OCI-LY1 (cell line): ENCODE measurements around the gene SLFN5.

Experiments used
- H2AFZ ChIP-seq: fragments of 200-600 bp; sonication (generic), shearing (Covaris generic); 2 replicates; pipeline ENCODE4 v1.6.0; 2014; ENCODE audit warnings: antibody characterized with exemption, mild to moderate bottlenecking, low read length
- H3F3A ChIP-seq: fragments of 200-600 bp; sonication (generic), shearing (Covaris generic); 2 replicates; pipeline ENCODE4 v1.6.0; 2014; ENCODE audit warnings: mild to moderate bottlenecking, antibody characterized with exemption, low read length, moderate library complexity; ENCODE audit not compliant: insufficient read depth
- H3K27ac ChIP-seq: fragments of 200-600 bp; sonication (generic); 2 replicates; pipeline ENCODE4 v1.5.1; 2014; ENCODE audit warnings: low read length, mixed run types, mild to moderate bottlenecking, low read depth; ENCODE audit not compliant: poor library complexity, severe bottlenecking
- H3K27me3 ChIP-seq: fragments of 200-600 bp; sonication (generic); 2 replicates; pipeline ENCODE4 v1.6.0; 2014; ENCODE audit warnings: antibody characterized with exemption, mild to moderate bottlenecking, low read length, moderate library complexity; ENCODE audit not compliant: insufficient read depth
- H3K36me3 ChIP-seq: fragments of 200-600 bp; sonication (generic); 2 replicates; pipeline ENCODE4 v1.6.1; 2014; ENCODE audit warnings: mild to moderate bottlenecking, antibody characterized with exemption, low read length, moderate library complexity, mixed read lengths; ENCODE audit not compliant: insufficient read depth
- H3K4me1 ChIP-seq: fragments of 200-600 bp; sonication (generic); 2 replicates; pipeline ENCODE4 v1.5.1; 2014; ENCODE audit warnings: mild to moderate bottlenecking, low read length, moderate library complexity; ENCODE audit not compliant: insufficient read depth, severe bottlenecking
- H3K4me2 ChIP-seq: fragments of 200-600 bp; sonication (generic), shearing (Covaris generic); 2 replicates; pipeline ENCODE4 v1.6.1; 2014; ENCODE audit warnings: low read length
- H3K4me3 ChIP-seq: fragments of 200-600 bp; sonication (generic); 2 replicates; pipeline ENCODE4 v1.5.1; 2014; ENCODE audit warnings: low read length, low read depth, mild to moderate bottlenecking, mixed read lengths; ENCODE audit not compliant: poor library complexity, severe bottlenecking
- H3K79me2 ChIP-seq: fragments of 200-600 bp; shearing (Covaris generic); 2 replicates; pipeline ENCODE4 v1.6.1; 2016; ENCODE audit warnings: mixed run types, low read length, mixed read lengths; ENCODE audit not compliant: insufficient read depth
- H3K9ac ChIP-seq: fragments of 200-600 bp; sonication (generic), shearing (Covaris generic); 2 replicates; pipeline ENCODE4 v1.6.1; 2014; ENCODE audit warnings: mild to moderate bottlenecking, low read length, mixed read lengths
- H3K9me2 ChIP-seq: fragments of 200-600 bp; sonication (generic), shearing (Covaris generic); 2 replicates; pipeline ENCODE4 v1.6.1; 2014; ENCODE audit warnings: low read depth, mild to moderate bottlenecking, low read length, mixed read lengths
- H3K9me3 ChIP-seq: fragments of 200-600 bp; shearing (Covaris generic); 2 replicates; pipeline ENCODE4 v1.6.1; 2014; ENCODE audit warnings: low read length, mixed read lengths
- H4K20me1 ChIP-seq: fragments of 200-600 bp; sonication (generic), shearing (Covaris generic); 2 replicates; pipeline ENCODE4 v1.6.0; 2016; ENCODE audit warnings: mild to moderate bottlenecking, low read length; ENCODE audit not compliant: insufficient read depth
- CTCF ChIP-seq: fragments of 200-600 bp; sonication (generic), shearing (Covaris generic); IDR thresholded peaks from 2 replicates; pipeline ENCODE4 v1.5.1; 2017; ENCODE audit warnings: mild to moderate bottlenecking, antibody characterized with exemption, low read length, moderate library complexity, mixed read lengths
- EZH2 ChIP-seq: fragments of 200-600 bp; sonication (generic), shearing (Covaris generic); IDR thresholded peaks from 2 replicates; pipeline ENCODE4 v1.8.0; 2017; ENCODE audit warnings: borderline replicate concordance, mixed run types, mild to moderate bottlenecking, antibody characterized with exemption, low read length, moderate library complexity, mixed read lengths

The SLFN5 gene

GRCh38 chr17:35235917-35236316, 7.0 kb upstream of the SLFN5 start:
- Histone ChIP-seq H3K36me3 (no peaks in the 10 kb centered on the region), H3K9me2 (no peaks in the 10 kb centered on the region), H3K9ac (no peak overlapping the region), H3F3A (no peaks in the 10 kb centered on the region), H3K4me2 (no peak overlapping the region), H3K4me3 (no peak overlapping the region), H3K79me2 (no peaks in the 10 kb centered on the region), H3K27ac (no peak overlapping the region), H3K27me3 (no peaks in the 10 kb centered on the region), H3K9me3 (no peaks in the 10 kb centered on the region), H4K20me1 (no peaks in the 10 kb centered on the region), H3K4me1 (no peaks in the 10 kb centered on the region), H2AFZ (no peak overlapping the region)
- TF ChIP-seq EZH2 = no peak
- TF ChIP-seq CTCF = no peak

- Histone ChIP-seq H3K9me2 (no peaks in the 10 kb centered on the region), H3K4me1 (peaks cover 1% of the 10 kb centered on the region), H2AFZ (no peak overlapping the region), H3K79me2 (no peaks in the 10 kb centered on the region), H3K4me3 (no peak overlapping the region), H3K4me2 (no peak overlapping the region), H4K20me1 (no peaks in the 10 kb centered on the region), H3K27ac (no peak overlapping the region), H3K36me3 (no peaks in the 10 kb centered on the region), H3K9me3 (no peaks in the 10 kb centered on the region), H3K9ac (no peak overlapping the region), H3F3A (no peaks in the 10 kb centered on the region), H3K27me3 (no peaks in the 10 kb centered on the region)
- TF ChIP-seq CTCF (no peak), EZH2 (no peak)
Observed at GRCh38 chr17:35236821-35237220, 6.1 kb upstream of the SLFN5 start.

GRCh38 chr17:35238821-35239220, 4.1 kb upstream of the SLFN5 start:
- no peaks in the 10 kb centered on the region for H3K9me3 ChIP-seq
- H3K79me2 ChIP-seq = no peaks in the 10 kb centered on the region
- H4K20me1 ChIP-seq = no peaks in the 10 kb centered on the region
- TF ChIP-seq CTCF (no peak), EZH2 (no peak)
- H3F3A ChIP-seq = no peaks in the 10 kb centered on the region
- H3K4me3 ChIP-seq = no peak overlapping the region
- no peak overlapping the region for H3K4me2 ChIP-seq
- H3K27me3 ChIP-seq = no peaks in the 10 kb centered on the region
- peaks cover 13% of the 10 kb centered on the region for H3K4me1 ChIP-seq
- no peak overlapping the region for H2AFZ ChIP-seq
- H3K36me3 ChIP-seq = no peaks in the 10 kb centered on the region
- no peak overlapping the region for H3K27ac ChIP-seq
- no peaks in the 10 kb centered on the region for H3K9me2 ChIP-seq
- no peak overlapping the region for H3K9ac ChIP-seq
